Ramos (cell line): ENCODE measurements around the gene CHRDL1.
"Not testable (repeated sequence)": the region's sequence is repeated elsewhere in the genome, so short reads cannot be mapped to it uniquely, and the experiment has no call there.

ENCODE experiments used
- in situ Hi-C: fragments of 300-500 bp; cut with MboI; formaldehyde crosslinking; loops from one replicate; pipeline ENCODE4 v1.14.3; 2022; ENCODE audit warnings: low sequenced_read_pairs; ENCODE audit not compliant: unreplicated experiment

Gene CHRDL1, protein sequence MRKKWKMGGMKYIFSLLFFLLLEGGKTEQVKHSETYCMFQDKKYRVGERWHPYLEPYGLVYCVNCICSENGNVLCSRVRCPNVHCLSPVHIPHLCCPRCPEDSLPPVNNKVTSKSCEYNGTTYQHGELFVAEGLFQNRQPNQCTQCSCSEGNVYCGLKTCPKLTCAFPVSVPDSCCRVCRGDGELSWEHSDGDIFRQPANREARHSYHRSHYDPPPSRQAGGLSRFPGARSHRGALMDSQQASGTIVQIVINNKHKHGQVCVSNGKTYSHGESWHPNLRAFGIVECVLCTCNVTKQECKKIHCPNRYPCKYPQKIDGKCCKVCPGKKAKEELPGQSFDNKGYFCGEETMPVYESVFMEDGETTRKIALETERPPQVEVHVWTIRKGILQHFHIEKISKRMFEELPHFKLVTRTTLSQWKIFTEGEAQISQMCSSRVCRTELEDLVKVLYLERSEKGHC

DNA sequence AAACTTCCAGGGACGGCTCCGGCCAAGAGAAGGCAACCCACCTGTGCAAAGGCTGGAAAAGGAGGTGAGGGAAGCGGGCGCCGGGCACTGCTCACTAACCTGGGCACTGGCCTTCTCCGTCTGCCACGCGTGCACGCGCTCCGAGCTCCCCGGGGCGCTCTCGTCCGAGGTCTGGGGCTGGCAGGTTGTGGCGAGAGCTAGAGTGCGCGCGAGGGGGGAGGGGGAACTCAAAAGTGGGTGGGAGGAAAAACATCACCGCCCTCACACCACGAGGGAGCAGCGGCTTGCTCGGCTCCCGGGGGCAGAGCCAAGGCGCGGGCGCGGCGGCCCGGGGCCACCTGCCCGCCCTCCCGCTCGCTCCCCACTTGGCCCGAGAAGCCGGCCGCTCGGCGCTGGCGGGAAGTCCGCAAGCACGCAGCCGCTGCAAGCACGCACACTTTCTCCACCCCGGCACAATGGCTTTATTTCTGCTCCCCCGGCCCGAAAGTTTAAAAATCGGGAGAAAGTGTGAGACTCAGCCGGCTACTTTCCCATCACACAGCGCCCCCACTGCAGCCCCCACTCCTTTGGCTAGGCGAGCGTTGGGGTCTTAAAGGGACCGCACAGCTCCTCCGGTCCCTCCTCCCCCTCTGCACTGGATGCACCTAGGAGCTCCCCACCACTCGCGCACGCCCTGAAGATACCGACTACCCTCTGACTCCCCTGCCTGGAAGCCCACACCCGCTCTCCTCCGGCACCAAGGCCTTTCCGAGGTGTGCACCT is at the start of gene CHRDL1:
Gene CHRDL1 (minus strand): TSS at position 173 of the 762 bp plus-strand sequence. CDS start 3,636 bp downstream, outside the sequence.
- in situ Hi-C loops, result no loop called here

DNA sequence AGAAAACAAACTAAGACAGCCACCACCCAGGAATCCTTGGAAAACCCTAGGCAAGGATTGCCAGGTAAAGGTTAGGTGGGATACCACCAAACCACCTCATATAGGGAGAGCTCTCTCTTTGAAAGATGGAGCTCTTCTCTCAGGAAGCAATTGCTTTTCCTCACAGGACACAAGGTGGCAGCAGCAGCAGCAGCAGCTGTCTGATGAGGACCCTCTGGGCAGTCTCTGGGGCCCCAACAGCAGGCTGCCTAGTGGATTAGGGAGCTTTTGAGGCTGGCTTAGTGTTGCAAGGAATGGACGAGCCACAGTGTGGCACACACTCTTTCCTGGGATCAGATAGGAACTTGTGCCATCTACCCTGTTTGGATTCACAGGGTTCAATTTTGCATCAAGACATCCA is 41.4 kb upstream of the CHRDL1 start:
- in situ Hi-C loops, result loop anchor here (25.0 kb wide), 1 partner anchor 675 kb away; no protein-coding TSS in a partner anchor

DNA sequence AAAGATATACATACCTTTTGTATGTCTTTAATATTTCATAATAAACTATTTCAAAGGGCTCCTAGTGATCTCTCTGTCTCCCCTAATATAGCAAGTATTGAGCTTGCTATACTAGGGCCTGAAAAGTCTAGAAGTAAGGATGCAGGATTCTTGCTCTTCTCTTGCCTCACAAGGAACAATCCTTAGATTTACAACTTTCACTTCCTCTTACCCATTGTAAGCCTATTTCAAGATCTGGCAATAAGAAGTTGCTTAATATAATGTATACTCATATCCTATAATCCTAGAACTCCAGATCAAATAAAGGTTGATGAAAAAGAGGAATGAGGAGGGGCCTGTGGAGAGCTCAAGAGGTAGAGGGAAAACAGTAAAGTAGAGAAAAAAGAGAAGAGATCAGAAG is 40.8 kb upstream of the CHRDL1 start:
- in situ Hi-C loops, result loop anchor here (25.0 kb wide), 1 partner anchor 674 kb away; no protein-coding TSS in a partner anchor

DNA sequence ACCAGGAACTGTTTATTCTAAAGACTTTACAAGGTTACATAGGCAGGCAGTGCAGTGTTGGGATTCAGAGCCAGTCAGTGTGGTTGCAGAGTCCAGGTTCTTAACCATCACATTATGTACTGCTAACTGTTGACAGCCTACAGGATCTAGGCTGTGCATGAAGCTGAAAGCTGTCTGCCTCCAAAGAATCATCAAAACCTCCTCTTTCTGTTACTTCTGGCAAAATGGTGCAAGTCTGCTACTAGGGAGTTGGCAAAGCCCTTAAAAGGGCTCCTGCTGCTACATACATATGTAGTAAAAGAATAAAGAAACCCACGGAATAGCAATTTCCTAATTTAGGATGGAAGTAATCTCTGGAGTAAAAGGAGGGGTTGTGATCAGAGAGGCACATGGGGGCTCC is 40.4 kb upstream of the CHRDL1 start:
- in situ Hi-C loops, result loop anchor here (25.0 kb wide), 1 partner anchor 674 kb away; no protein-coding TSS in a partner anchor

DNA sequence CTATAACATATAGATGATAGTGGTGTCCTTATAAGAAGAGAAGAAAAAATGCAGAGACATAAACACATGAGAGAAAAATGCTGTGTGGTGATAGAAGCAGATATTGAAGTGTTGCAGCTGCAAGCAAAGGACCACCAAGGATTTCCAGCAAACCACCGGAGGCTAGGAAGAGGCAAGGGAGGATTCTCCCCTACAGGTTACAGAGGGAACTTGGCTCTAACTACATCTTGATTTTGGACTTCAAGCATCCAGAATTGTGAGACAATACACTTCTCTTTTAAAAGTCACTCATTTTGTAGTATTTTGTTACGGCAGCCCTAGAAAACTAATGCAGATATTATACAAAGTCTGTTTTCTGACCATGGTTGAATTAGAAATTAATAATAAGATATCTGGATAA is 30.4 kb upstream of the CHRDL1 start:
- in situ Hi-C loops, result loop anchor here (25.0 kb wide), 1 partner anchor 664 kb away; no protein-coding TSS in a partner anchor

DNA sequence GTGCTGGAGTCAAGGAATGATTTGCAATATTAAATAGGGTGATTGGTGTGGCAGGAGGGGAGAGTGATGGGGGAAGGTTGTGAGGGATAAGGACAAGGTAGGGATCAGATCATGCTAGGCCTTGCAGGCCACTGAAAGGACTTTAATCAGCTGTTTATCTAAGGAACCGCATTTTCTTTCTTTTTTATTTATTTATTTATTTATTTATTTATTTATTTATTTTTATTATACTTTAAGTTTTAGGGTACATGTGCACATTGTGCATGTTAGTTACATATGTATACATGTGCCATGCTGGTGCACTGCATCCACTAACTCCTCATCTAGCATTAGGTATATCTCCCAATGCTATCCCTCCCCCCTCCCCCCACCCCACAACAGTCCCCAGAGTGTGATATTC is 20.9 kb upstream of the CHRDL1 start:
- in situ Hi-C loops, result not testable (repeated sequence)

DNA sequence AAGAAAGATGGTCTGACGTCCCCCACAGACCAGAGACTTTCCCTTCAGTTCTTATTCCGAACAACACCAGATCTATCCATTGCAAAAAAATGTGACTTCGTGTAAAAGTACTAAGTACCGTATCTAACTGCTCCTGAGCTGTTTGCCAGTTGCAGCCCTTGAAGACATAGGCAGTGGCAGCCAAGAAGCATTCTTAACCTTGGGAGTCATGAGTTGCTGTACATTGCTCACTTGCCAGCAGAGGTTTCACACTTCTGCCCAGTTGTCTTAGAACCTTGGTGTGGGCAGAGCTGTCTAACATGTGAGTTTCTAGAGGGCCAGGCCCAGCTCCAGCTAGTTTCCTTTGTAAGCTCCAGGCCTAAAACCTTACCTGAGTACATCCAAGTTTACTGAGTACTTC is 10.5 kb upstream of the CHRDL1 start:
- in situ Hi-C loops, result no loop called here

DNA sequence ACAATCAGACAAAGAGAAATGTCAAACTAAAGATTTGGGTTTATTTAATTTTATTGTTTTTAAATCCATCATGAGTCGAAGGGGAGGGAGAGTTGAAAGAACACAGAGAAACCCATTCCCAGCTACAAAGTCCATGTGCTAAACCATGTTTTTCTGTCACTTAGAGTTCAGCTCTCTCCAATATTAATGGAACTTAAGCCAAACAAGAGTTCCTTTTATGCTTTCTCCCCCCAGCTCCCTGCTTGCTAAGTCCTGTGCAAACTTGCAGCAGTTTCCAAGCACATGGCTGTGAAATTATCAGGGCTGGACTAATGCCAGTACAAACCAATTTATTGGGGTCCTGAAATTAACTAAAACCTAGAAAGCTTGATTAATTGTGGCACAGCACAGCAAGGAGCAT is 9.7 kb upstream of the CHRDL1 start:
- in situ Hi-C loops, result no loop called here

DNA sequence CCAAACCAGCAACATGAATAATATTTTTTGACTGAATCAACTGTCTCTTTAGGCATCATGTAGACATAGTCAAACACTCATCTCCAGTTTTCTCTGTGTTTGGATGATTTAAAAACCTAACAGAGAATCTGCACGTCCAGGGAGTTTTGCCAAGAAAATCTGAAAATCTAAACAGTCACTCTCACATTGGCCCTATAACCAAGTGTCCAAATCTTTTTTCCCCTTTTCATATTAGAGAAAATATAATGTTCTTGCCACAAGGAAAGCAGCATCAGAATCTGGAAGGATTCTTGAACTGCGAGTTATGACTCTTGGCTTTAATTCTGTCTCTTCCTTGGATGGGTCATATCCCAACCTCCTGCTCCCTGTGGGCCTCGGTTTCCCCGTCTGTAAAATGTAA is 8.8 kb upstream of the CHRDL1 start:
- in situ Hi-C loops, result no loop called here

DNA sequence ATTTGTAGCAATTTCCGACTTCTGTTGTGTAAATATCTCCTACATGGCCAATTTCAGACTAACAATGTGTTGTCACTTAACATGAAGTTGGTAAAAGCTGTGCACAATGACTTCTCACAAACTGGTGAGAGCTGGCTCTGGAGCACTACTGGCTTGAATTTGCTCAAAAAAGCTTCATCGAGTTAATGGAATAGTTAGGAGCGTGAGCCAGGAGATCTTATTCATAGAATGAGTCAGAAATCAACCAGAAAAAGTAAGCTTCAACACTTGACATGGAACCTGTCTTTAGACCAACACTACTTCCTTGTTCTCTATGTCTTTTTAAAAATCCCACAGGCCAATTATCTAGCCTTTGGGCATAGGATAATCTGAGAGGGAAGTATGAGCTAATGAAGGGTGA is 7.9 kb upstream of the CHRDL1 start:
- in situ Hi-C loops, result no loop called here

DNA sequence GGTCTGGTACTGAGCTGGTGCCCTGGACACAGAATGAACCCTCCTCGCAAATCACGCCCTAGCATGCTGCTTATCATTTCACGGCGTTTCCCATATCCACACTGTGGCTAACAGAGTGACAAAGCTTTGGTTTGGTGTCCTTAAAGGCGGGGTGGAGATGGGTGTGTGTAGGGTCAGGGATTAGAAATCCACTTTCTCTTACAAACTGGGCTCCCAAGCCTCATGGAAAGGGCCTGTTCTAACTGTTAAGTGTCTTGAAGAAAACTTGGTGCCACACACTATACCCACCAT is 735 bp upstream of the CHRDL1 start:
- in situ Hi-C loops, result no loop called here

DNA sequence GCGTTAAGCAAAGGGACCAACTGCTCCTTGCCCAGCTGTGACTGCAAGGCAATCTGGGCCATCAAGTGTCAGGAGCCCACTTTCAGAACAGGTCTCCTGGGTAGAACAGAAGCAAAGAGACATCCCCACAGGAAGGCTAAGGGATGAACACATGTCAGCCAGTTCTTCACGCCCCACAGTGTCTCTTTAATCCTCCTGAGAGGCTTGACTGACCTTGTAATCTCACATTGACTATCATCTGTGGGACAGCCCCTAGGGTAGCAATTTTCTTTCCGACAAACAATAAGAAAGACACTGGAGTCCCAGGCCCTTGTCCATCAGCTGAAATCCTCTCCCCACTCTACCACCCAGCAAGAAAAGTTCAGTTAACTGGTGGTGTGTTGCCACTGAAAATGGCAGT is 1.0 kb downstream of the CHRDL1 start:
- in situ Hi-C loops, result no loop called here

DNA sequence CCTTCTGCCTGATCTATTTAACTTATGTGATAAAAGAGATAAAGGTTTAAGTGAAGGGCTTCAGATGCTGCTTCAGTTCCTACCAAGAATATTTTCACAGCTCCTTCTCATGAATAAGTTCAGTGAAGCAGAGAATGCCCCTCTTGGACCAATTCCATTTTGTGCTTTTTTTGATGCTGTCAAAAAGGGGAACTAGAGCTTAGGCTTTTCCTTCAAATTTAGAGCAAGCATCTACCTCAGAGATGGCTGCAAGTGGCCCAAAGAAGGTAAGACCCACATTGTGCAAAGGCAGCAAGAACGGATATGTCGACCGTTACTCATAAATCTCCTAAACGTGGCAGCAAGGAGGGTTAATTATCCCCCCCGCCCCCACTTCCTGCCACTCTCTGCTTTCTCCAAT is 4.5 kb downstream of the CHRDL1 start:
- in situ Hi-C loops, result no loop called here

DNA sequence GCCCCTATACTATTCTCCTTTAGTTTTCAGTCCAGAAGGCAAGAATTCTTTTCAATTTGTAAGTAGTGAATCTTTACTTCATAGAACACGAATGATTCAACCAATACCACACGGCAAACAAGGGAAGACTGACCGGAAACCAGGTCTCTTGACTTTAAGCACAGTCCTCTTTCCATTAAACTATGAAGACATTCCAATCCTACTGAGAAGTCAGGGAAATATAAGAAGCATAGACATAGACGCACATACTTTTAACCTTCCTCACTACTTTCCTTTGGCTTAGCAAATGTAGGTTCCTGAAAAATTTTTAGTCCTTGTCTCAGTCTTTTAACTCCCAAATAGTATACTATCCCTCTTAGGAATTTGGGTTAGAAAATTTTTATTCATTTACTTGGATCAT is 9.1 kb downstream of the CHRDL1 start:
- in situ Hi-C loops, result no loop called here

DNA sequence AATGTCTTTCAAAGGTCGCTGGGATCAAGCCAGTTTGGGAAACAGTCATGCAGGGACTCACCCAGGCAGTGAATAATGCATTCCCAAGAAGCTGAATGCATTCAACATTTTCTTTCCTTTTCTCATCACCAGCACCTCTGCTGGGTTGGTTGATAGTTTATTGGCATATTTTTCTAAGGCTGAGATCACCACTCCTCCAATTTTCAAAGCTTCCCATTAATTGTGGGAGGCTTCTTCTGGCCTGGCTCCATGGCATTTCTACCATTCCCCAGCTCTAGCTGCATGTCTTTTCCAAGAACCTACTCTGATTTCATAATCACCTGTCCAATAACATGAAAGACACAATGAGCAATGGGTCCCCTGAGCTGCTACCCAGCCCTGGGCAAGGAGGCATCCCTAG is 35.8 kb downstream of the CHRDL1 start:
- in situ Hi-C loops, result no loop called here

DNA sequence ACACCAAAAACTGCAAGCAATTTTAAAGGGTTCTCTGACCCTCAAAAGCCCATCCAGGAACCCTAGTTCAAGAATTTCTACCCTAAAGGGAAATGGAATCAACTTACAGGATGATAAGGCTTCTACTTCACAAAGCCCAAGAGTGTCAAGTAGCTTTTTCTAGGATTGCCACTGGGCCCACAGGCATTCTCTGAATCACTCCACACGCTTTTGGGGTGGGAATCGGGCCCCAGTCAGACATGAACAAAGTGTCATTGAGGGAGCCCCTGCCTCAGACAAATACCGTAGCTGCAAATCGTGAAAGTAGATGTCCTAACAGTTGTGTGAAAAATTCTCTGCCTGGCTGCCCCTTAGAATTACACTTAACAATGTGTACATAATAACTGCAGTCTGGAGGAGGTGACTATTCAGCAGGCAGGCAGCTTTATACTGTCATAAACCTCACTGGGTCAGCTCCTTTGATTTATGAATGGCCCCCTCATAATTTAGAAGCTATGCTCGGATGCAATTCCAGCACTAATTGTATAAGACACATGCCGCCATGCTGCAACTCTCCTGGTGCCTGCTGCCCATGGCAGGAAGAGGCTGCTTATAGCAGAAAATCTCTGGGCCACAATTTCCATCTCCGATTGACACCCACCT is 36.7 kb downstream of the CHRDL1 start:
- in situ Hi-C loops, result no loop called here

DNA sequence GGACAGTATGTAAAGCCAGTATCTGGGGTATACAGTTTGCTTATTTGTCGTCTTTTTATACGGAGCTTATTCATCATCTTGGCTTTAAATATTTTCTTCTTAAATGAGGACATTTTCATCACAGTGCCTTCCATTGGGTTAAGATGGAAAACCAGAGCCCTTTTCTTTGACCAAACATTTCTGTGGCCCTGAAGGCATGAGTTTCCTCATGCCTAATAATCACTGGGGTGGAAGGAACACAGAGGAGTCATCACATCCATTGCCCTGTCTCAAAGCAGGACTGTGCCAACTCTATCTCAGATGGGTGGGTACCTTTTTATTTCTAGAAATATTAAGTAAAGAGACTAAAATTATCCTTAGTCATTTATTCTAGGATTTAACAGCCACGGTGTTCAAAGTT is 40.0 kb downstream of the CHRDL1 start:
- in situ Hi-C loops, result no loop called here

DNA sequence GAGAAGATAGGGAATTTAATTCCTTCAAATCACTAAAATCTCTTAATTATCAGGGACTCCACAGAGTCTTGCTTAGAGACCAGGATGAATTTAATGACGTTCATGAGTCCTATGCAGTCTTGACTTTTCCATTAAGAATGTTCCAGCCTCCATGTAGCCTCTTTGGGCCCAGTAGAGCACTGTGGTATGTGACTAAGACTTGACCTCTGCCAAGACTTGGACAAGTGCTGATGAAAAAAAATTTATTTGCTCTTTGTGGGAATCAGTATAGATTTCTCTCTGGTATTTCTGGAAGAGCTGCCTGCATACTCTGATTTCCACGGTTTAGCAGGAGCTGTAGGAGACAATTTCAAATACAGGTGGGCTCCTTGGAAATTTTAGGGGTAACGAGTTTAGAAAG is 40.6 kb downstream of the CHRDL1 start:
- in situ Hi-C loops, result no loop called here

DNA sequence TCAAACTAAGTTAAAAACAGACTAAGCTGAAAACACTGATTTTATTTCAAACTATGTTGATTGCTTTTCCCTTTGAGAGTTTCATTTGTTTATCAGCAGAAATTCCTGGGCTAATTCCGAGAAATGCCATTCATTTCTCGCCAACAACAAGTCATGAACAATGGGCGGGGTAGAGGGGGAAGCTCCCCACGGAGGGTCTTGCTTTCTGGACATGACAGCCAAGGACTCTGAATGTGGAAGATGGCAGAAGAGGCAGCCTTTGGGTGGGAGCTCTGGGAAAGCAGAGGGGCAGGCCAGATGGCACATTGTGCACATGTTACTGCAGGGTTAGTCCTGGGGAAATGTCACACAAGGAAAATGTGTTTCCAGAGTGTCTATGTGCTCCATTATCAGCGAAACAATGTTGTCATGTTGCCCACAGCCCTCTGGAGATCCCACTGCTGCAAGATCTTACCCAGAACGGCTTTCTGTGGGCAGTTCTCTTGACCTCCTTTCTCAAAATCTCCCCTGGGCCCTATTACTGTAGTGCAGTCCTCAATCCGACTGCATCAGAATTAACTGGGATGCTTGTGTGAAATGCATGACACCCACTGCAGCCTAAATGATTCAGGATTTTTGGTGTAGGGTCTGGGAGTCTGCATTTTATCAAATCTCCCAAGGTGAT is 45.0 kb downstream of the CHRDL1 start:
- in situ Hi-C loops, result no loop called here

DNA sequence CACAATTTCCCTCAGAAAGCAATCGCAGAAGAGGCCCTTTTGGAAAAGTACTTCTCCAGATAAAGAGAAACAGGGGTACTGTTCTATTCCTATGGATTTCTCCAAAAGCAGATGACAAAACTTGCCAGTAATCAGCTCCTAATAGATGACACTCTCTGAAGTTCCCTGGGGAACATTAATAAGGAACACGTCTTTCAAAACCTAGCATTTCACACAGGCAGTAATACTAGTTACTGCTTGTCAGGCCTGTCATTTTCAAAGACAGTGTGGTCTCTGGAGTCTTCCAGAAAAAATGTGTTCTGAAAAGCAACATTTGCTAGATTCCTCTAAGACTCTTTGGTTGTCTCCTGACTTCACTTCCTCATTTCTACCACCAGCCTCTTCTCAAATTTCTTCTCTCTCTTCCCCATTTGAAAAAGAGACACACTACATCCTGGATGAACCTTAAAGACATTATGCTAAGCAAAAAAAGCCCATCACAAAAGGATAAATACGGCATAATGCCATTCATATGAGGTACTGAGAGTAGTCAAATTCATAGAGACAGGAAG is 47.3 kb downstream of the CHRDL1 start:
- in situ Hi-C loops, result no loop called here
